A549 (cell line): ENCODE measurements around the gene ATP9B. TPM values are rescaled to one million over a fixed set of nuclear protein-coding genes. Genes with fewer than 3 reads are reported as not detected.
A peak's percentile ranks its signal among the peaks of the same experiment; 100 is the strongest.

ENCODE experiments used
- ATAC-seq, 2 experiments: fragments of 200-7000 bp in 1 of 2; fragments of >200 bp in 1 of 2; cut with Nextera tagmentation in 1 of 2; cut with Tn5 transposase in 1 of 2; 3 replicates each; pipeline versions ENCODE4 v1.8.0 to v1.9.1; 2018 to 2020; ENCODE audit warnings: mild to moderate bottlenecking in 1 of 2, moderate library complexity in 1 of 2
- CTCF ChIA-PET: fragments of 300-600 bp; sonication (Branson Sonifier 250); formaldehyde crosslinking; extraction: SDS; loops from one replicate; lab custom pipeline; 2021; ENCODE audit warnings: antibody characterized with exemption, inconsistent platforms; lab: Yijun Ruan, JAX
- POLR2A ChIA-PET: fragments of 350-600 bp; formaldehyde crosslinking; extraction: SDS; loops from one replicate; lab custom pipeline; 2021; ENCODE audit warnings: antibody characterized with exemption, inconsistent platforms; lab: Yijun Ruan, JAX
- DNase-seq, 2 experiments: peaks; one replicate each; pipeline versions ENCODE4 v3.0.0 to v3.0.0-alpha.2; 2011 to 2016; ENCODE audit warnings: low read depth in 1 of 2, low spot score in 1 of 2
- FAIRE-seq: peaks from 2 replicates; lab custom pipeline; 2011; peaks lifted over from hg19 to GRCh38; lab: Jason Lieb, UNC
- H3K27ac ChIP-seq, 2 experiments: fragments of >200 bp; sonication (Bioruptor Twin); formaldehyde crosslinking; 3 replicates each; pipeline ENCODE4 v1.5.1; 2016 to 2017
- H3K4me1 ChIP-seq: fragments of >200 bp; sonication (Bioruptor Twin); formaldehyde crosslinking; 3 replicates; pipeline ENCODE4 v1.6.1; 2016
- H3K4me2 ChIP-seq: fragments of >200 bp; sonication (Bioruptor Twin); formaldehyde crosslinking; 3 replicates; pipeline ENCODE4 v1.6.1; 2016
- H3K4me3 ChIP-seq: fragments of >200 bp; sonication (Bioruptor Twin); formaldehyde crosslinking; 3 replicates; pipeline ENCODE4 v1.5.1; 2016
- H3K9me3 ChIP-seq: fragments of >200 bp; sonication (Bioruptor Twin); formaldehyde crosslinking; 3 replicates; pipeline ENCODE4 v1.6.1; 2016
- CBX2 ChIP-seq: fragments of 200-600 bp; sonication (generic); IDR thresholded peaks from 2 replicates; pipeline ENCODE4 v1.6.1; 2016; ENCODE audit warnings: low read depth, mild to moderate bottlenecking, borderline replicate concordance
- EP300 ChIP-seq, 2 experiments: fragments of >200 bp; sonication (Bioruptor Twin); formaldehyde crosslinking; IDR thresholded peaks; 2 replicates in 1 of 2; 3 replicates in 1 of 2; pipeline ENCODE4 v1.6.1; 2016 to 2017
- HDAC2 ChIP-seq: fragments of 200-600 bp; sonication (generic); IDR thresholded peaks from 2 replicates; pipeline ENCODE4 v1.6.1; 2016
- HOXB5 ChIP-seq: fragments of 250-450 bp; sonication (Bioruptor Pico); IDR thresholded peaks from 2 replicates; pipeline ENCODE4 v1.5.0; 2020; ENCODE audit warnings: mild to moderate bottlenecking, moderate library complexity
- JUN ChIP-seq, 2 experiments: fragments of >200 bp; sonication (Bioruptor Twin); formaldehyde crosslinking; IDR thresholded peaks; 2 replicates in 1 of 2; 3 replicates in 1 of 2; pipeline ENCODE4 v1.6.1; 2016 to 2017
- KDM1A ChIP-seq: fragments of 200-600 bp; sonication (generic); IDR thresholded peaks from 2 replicates; pipeline ENCODE4 v1.6.1; 2016; ENCODE audit warnings: low read depth, mild to moderate bottlenecking
- KDM5A ChIP-seq: fragments of 200-600 bp; sonication (generic); IDR thresholded peaks from 2 replicates; pipeline ENCODE4 v1.6.1; 2016; ENCODE audit warnings: antibody characterized with exemption, mild to moderate bottlenecking
- MAFK ChIP-seq: fragments of 450-650 bp; IDR thresholded peaks from 2 replicates; pipeline ENCODE4 v1.6.1; 2014; ENCODE audit not compliant: partially characterized antibody
- MAZ ChIP-seq: fragments of 150-350 bp; IDR thresholded peaks from 2 replicates; pipeline ENCODE4 v1.6.1; 2014; ENCODE audit warnings: antibody characterized with exemption, low read depth, low read length, borderline replicate concordance
- NPAS2 ChIP-seq: fragments of 250-450 bp; sonication (Bioruptor Pico); IDR thresholded peaks from 2 replicates; pipeline ENCODE4 v1.8.0; 2022; ENCODE audit warnings: mild to moderate bottlenecking, moderate library complexity, borderline replicate concordance
- RAD21 ChIP-seq, 2 experiments: fragments of >200 bp in 1 of 2; sonication (Bioruptor Twin) in 1 of 2; formaldehyde crosslinking in 1 of 2; IDR thresholded peaks in 1 of 2; conservative IDR thresholded peaks in 1 of 2; 2 replicates in 1 of 2; 3 replicates in 1 of 2; pipeline ENCODE4 v1.6.1; 2012 to 2018; ENCODE audit warnings: inconsistent platforms in 1 of 2
- RARB ChIP-seq: fragments of 250-450 bp; sonication (Bioruptor Pico); IDR thresholded peaks from 2 replicates; pipeline ENCODE4 v1.8.0; 2021; ENCODE audit warnings: mild to moderate bottlenecking, moderate library complexity
- RNF2 ChIP-seq: fragments of 200-600 bp; sonication (generic); IDR thresholded peaks from 2 replicates; pipeline ENCODE4 v1.6.1; 2016; ENCODE audit warnings: low read depth, mild to moderate bottlenecking, antibody characterized with exemption, moderate library complexity, borderline replicate concordance
- TP53 ChIP-seq: fragments of 250-450 bp; sonication (Bioruptor Pico); IDR thresholded peaks from 2 replicates; pipeline ENCODE4 v1.5.0; 2021; ENCODE audit warnings: mild to moderate bottlenecking, moderate library complexity
- ZC3H11A ChIP-seq: fragments of 450-650 bp; IDR thresholded peaks from 2 replicates; pipeline ENCODE4 v1.6.1; 2014; ENCODE audit warnings: antibody characterized with exemption, mild to moderate bottlenecking
- ZFP36 ChIP-seq: fragments of 450-650 bp; IDR thresholded peaks from 2 replicates; pipeline ENCODE4 v1.6.1; 2014; ENCODE audit warnings: borderline replicate concordance; ENCODE audit not compliant: partially characterized antibody
- ZNF302 ChIP-seq: fragments of 250-450 bp; sonication (Bioruptor Pico); IDR thresholded peaks from 2 replicates; pipeline ENCODE4 v1.9.0; 2021; ENCODE audit warnings: inconsistent platforms, mild to moderate bottlenecking, moderate library complexity
- WGBS: methylation state at CpG from one replicate; pipeline ENCODE4 v1.1.6; 2017; ENCODE audit errors: missing lambda C conversion rate; 5-methylcytosine and 5-hydroxymethylcytosine counted together
- polyA plus RNA-seq, 4 experiments: library from polyadenylated mRNA; depleted of rRNA in 3 of 4; stranded (reverse); fragments of >200 nt; fragmentation: RNase III in 1 of 4; extraction: RNeasy Plus Mini Kit Qiagen cat#74134 plus additional on column Dnase treatment in 1 of 4; gene quantifications; 2 replicates in 3 of 4; 3 replicates in 1 of 4; pipeline ENCODE4 v1.2.3, GENCODE V29; 2011 to 2017
- TF ChIP-seq, protein P1 (sequence below): fragments of 150-350 bp; IDR thresholded peaks from 2 replicates; pipeline ENCODE4 v1.6.1; 2014; ENCODE audit warnings: low read depth, mild to moderate bottlenecking, low read length
- TF ChIP-seq, protein P2 (sequence below): fragments of 200-600 bp; sonication (generic); IDR thresholded peaks from 2 replicates; pipeline ENCODE4 v1.6.1; 2016; ENCODE audit warnings: antibody characterized with exemption, mild to moderate bottlenecking, moderate library complexity

ATP9B gene
- polyA plus RNA-seq, 2 of the 4 experiments (the other 2 are of a cell fraction) = 22.6 to 35.7 TPM

DNA sequence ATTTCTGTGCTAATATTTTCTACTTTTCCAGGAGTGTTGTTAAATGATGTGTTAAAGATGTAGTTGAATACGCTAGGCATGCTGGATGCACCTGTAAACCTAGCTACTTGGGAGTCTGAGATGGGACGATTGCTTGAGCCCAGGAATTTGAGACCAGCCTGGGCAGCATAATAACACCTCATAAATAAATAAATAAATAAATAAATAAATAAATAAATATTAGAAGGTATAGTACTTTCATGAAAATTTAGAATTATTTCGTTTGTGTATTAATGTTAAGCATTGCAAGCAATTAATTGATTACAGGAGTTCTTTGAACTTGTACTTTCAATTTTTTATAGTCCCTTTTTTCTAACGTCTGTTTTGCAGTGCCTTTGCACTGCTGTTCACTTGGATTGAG, 137.2 kb downstream of the ATP9B start:
- FAIRE-seq (no peak), DNase-seq (no peak), ATAC-seq (no peak)
- CTCF ChIA-PET = no interaction called here
- POLR2A ChIA-PET = no interaction called here
- WGBS = 75% methylated on average over 4 of the region's 4 CpGs
- Histone ChIP-seq H3K9me3 (no peaks in the 10 kb centered on the region), H3K4me1 (no peaks in the 10 kb centered on the region), H3K27ac (no peak overlapping the region), H3K4me2 (no peak overlapping the region), H3K4me3 (no peak overlapping the region)
- TF ChIP-seq, protein P1, sequence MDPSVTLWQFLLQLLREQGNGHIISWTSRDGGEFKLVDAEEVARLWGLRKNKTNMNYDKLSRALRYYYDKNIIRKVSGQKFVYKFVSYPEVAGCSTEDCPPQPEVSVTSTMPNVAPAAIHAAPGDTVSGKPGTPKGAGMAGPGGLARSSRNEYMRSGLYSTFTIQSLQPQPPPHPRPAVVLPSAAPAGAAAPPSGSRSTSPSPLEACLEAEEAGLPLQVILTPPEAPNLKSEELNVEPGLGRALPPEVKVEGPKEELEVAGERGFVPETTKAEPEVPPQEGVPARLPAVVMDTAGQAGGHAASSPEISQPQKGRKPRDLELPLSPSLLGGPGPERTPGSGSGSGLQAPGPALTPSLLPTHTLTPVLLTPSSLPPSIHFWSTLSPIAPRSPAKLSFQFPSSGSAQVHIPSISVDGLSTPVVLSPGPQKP = no peak
- TF ChIP-seq ZC3H11A = peak; percentile 26; the same call in 1 of the 2 replicates

DNA sequence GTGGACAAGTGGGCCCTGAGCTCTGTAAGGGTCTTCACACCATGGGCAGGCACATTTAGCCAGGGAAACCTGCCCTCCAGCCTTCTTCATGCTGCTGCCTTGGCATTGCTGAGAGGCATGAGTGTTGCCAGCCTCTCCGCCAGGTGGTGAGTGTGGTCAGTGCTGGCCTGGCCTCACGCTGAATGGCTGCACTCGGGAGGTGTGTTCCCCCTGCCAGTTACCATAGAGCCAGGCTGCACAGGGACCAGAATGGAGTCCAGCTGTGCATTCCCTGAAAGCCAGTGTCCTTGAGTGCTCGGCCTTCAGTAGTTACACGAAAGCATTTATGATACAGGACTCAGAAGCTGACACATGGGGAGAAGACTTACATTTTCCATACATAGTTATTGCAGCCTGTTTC, 139.7 kb downstream of the ATP9B start:
- CTCF ChIA-PET = no interaction called here
- POLR2A ChIA-PET = no interaction called here
- WGBS = 86% methylated on average over 5 of the region's 5 CpGs
- DNase-seq (no peak), FAIRE-seq (no peak), ATAC-seq (no peak; a peak in 1 of 6 replicates)
- no peak overlapping the region for H3K4me3 ChIP-seq
- H3K4me2 ChIP-seq = no peak overlapping the region
- no peaks in the 10 kb centered on the region for H3K4me1 ChIP-seq
- no peak overlapping the region for H3K27ac ChIP-seq
- no peak for TF ChIP-seq CBX2
- no peak for TF ChIP-seq JUN (IDR thresholded peaks at IDR 0.05)
- TF ChIP-seq, protein P2, sequence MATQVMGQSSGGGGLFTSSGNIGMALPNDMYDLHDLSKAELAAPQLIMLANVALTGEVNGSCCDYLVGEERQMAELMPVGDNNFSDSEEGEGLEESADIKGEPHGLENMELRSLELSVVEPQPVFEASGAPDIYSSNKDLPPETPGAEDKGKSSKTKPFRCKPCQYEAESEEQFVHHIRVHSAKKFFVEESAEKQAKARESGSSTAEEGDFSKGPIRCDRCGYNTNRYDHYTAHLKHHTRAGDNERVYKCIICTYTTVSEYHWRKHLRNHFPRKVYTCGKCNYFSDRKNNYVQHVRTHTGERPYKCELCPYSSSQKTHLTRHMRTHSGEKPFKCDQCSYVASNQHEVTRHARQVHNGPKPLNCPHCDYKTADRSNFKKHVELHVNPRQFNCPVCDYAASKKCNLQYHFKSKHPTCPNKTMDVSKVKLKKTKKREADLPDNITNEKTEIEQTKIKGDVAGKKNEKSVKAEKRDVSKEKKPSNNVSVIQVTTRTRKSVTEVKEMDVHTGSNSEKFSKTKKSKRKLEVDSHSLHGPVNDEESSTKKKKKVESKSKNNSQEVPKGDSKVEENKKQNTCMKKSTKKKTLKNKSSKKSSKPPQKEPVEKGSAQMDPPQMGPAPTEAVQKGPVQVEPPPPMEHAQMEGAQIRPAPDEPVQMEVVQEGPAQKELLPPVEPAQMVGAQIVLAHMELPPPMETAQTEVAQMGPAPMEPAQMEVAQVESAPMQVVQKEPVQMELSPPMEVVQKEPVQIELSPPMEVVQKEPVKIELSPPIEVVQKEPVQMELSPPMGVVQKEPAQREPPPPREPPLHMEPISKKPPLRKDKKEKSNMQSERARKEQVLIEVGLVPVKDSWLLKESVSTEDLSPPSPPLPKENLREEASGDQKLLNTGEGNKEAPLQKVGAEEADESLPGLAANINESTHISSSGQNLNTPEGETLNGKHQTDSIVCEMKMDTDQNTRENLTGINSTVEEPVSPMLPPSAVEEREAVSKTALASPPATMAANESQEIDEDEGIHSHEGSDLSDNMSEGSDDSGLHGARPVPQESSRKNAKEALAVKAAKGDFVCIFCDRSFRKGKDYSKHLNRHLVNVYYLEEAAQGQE = no peak
- no peak for TF ChIP-seq KDM5A
- no peak for TF ChIP-seq RARB (CRISPR knock-in tag)
- TF ChIP-seq EP300 (IDR thresholded peaks at IDR 0.05) = no peak
- TF ChIP-seq NPAS2 (CRISPR knock-in tag) = no peak
- TF ChIP-seq ZFP36 = no peak
- TF ChIP-seq HDAC2 = no peak
- no peak for TF ChIP-seq RAD21 (conservative IDR thresholded peaks at IDR 0.05 in 1 of 2, IDR thresholded peaks at IDR 0.05 in 1 of 2)
- no peak for TF ChIP-seq MAZ
- no peak for TF ChIP-seq TP53 (CRISPR knock-in tag)
- TF ChIP-seq RNF2 = no peak
- no peak for TF ChIP-seq KDM1A
- TF ChIP-seq ZNF302 (CRISPR knock-in tag) = no peak
- no peak for TF ChIP-seq HOXB5 (CRISPR knock-in tag)
- TF ChIP-seq MAFK = no peak
- no peaks in the 10 kb centered on the region for H3K9me3 ChIP-seq
